ENCODE data around the gene HOXA6. TPM values are rescaled to one million over a fixed set of nuclear protein-coding genes. Genes with fewer than 3 reads are reported as not detected.

Gene HOXA6
- polyA plus RNA-seq, 3 donors, result not detected

DNA sequence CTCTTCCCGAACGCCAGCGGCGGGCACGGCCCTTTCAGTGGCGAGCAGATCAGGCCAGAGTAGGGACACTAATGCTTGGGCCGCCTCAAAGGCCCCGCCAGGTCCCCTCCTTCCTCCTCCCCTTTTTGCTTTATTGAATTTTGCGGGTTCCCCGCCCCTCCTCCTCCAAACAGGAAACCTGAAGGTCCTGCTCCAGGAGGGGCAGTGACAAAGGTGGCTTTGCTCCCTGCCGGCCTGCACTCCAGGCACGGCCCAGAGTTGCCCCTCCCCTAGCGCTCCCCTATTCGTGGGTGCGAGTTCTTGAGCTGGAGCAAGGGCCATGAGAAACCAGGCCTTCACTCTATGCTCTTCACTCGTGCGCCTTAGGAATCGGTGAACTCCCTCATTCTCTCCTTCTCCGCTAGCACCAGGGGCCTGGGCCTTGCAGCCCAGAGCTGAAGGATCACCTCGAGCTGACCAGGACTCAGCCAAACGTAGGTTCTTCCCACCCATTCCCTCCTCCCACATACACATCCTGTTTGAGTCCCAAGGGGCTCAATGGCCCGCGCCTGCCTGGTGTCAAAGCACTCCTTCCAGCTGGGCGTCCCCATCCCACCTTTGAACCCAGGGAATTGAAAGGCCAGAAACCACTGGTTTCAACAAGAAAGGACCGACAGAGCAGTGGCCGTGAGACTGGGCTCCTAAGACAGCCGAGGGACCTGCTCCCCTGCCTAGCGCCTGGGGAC, 619 bp upstream of the HOXA6 start:
- intact Hi-C loops (cut with micrococcal nuclease), result no loop called here
- Mint-ChIP-seq H3K36me3 (peaks cover 12 to 25% of the 10 kb centered on the region in 2 donors), H3K27me3 (ENCODE audit: low read depth in 3 of 3) (peaks cover 86 to 96% (median 94%) of the 10 kb centered on the region in 3 donors), H3K9me3 (peaks cover 11 to 58% (median 39%) of the 10 kb centered on the region in 7 donors), H3K4me3 (peak overlapping the region; percentile 67 to 92), H3K27ac (no peak overlapping the region), H3K4me1 (peaks cover 47% of the 10 kb centered on the region)
- WGBS (ENCODE audit: insufficient coverage), result 10% methylated on average over 25 of the region's 28 CpGs
- Histone ChIP-seq H3K4me3 (replicated peaks in 1 of 3; ENCODE audit: low read depth in 2 of 3, low read length in 3 of 3) (peak overlapping the region in 2 of 3 experiments; percentile 17 to 52), H3K79me2 (ENCODE audit: insufficient read depth, low read length) (no peaks in the 10 kb centered on the region), H3K9ac (ENCODE audit: insufficient read depth, low read length, poor library complexity, severe bottlenecking) (no peak overlapping the region), H2AFZ (ENCODE audit: insufficient read depth, low read depth, low read length, poor library complexity, severe bottlenecking) (peak overlapping the region; percentile 25), H4K20me1 (ENCODE audit: insufficient read depth, low read length) (no peaks in the 10 kb centered on the region), H3K36me3 (replicated peaks in 1 of 2; ENCODE audit: control insufficient read depth in 1 of 2, insufficient read depth in 2 of 2, low read length in 2 of 2) (no peaks in the 10 kb centered on the region), H3K4me1 (ENCODE audit: control insufficient read depth in 1 of 2, insufficient read depth in 2 of 2, low read length in 2 of 2) (peaks cover 43 to 49% of the 10 kb centered on the region in 2 donors), H3K4me2 (replicated peaks; ENCODE audit: extremely low read depth, low read length, poor library complexity, severe bottlenecking) (peak overlapping the region; percentile 50), H3K27ac (ENCODE audit: low read depth in 1 of 2, low read length in 2 of 2) (no peak overlapping the region), H3K27me3 (ENCODE audit: control insufficient read depth in 2 of 2, insufficient read depth in 2 of 2, low read length in 2 of 2) (peaks cover 66 to 93% of the 10 kb centered on the region in 2 donors), H3K9me3 (replicated peaks in 1 of 2; ENCODE audit: control insufficient read depth in 1 of 2, insufficient read depth in 1 of 2, low read length in 2 of 2) (peaks cover 26 to 51% of the 10 kb centered on the region in 2 donors)
- no peak for DNase-seq
- TF ChIP-seq, protein P1, sequence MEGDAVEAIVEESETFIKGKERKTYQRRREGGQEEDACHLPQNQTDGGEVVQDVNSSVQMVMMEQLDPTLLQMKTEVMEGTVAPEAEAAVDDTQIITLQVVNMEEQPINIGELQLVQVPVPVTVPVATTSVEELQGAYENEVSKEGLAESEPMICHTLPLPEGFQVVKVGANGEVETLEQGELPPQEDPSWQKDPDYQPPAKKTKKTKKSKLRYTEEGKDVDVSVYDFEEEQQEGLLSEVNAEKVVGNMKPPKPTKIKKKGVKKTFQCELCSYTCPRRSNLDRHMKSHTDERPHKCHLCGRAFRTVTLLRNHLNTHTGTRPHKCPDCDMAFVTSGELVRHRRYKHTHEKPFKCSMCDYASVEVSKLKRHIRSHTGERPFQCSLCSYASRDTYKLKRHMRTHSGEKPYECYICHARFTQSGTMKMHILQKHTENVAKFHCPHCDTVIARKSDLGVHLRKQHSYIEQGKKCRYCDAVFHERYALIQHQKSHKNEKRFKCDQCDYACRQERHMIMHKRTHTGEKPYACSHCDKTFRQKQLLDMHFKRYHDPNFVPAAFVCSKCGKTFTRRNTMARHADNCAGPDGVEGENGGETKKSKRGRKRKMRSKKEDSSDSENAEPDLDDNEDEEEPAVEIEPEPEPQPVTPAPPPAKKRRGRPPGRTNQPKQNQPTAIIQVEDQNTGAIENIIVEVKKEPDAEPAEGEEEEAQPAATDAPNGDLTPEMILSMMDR (IDR thresholded peaks at IDR 0.05), result no peak

DNA sequence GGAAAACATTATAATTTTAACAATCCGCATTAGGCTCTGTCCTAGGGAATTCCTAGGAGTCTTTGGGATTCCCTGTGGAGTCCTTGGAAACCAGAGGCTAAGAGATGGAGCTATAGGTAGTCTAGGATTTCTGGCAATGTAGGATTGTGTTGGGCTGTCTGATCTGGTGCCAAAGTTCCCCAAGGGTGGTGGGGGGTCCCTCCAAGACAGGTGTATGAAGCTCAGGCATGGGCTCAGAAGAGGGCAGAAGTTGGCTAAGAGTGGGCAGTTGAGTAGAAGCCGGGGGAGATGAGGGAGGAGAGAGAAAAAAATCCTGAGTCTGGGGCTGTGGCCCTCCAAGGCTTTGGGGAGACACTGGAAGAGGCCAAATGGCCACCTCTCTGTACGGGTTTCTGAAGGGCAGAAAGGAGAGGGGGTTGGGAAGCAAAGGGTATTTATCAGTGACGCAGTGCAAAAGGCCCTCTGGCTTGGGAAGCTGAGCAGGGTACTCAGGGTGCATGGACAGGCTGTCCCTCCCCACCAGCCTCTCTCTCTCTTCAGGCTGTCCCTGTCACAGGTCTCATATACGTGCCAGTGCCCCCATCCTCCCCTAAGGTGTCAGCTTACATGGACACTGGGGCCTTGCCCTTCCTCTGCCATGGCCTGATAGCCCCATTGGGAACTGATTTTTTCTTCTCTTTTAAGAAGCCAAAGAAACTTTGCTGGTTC, 929 bp downstream of the HOXA6 start:
- Histone ChIP-seq H3K79me2 (ENCODE audit: insufficient read depth, low read length) (no peaks in the 10 kb centered on the region), H3K9ac (ENCODE audit: insufficient read depth, low read length, poor library complexity, severe bottlenecking) (no peak overlapping the region), H2AFZ (ENCODE audit: insufficient read depth, low read depth, low read length, poor library complexity, severe bottlenecking) (peak overlapping the region; percentile 25), H4K20me1 (ENCODE audit: insufficient read depth, low read length) (no peaks in the 10 kb centered on the region), H3K27me3 (ENCODE audit: control insufficient read depth in 2 of 2, insufficient read depth in 2 of 2, low read length in 2 of 2) (peaks cover 51 to 87% of the 10 kb centered on the region in 2 donors), H3K27ac (ENCODE audit: low read depth in 1 of 2, low read length in 2 of 2) (no peak overlapping the region), H3K4me2 (replicated peaks; ENCODE audit: extremely low read depth, low read length, poor library complexity, severe bottlenecking) (peak overlapping the region; percentile 50), H3K36me3 (replicated peaks in 1 of 2; ENCODE audit: control insufficient read depth in 1 of 2, insufficient read depth in 2 of 2, low read length in 2 of 2) (no peaks in the 10 kb centered on the region), H3K9me3 (replicated peaks in 1 of 2; ENCODE audit: control insufficient read depth in 1 of 2, insufficient read depth in 1 of 2, low read length in 2 of 2) (peaks cover 26 to 36% of the 10 kb centered on the region in 2 donors), H3K4me1 (ENCODE audit: control insufficient read depth in 1 of 2, insufficient read depth in 2 of 2, low read length in 2 of 2) (peaks cover 29 to 35% of the 10 kb centered on the region in 2 donors), H3K4me3 (replicated peaks in 1 of 3; ENCODE audit: low read depth in 2 of 3, low read length in 3 of 3) (peak overlapping the region in 1 of 3 experiments; percentile 52)
- DNase-seq, result no peak
- peak overlapping the region in 1 of 2 donors; percentile 92 for H3K4me3 Mint-ChIP-seq
- 77% methylated on average over 3 of the region's 5 CpGs for WGBS (ENCODE audit: insufficient coverage)
- peaks cover 74 to 91% (median 91%) of the 10 kb centered on the region in 3 donors for H3K27me3 Mint-ChIP-seq (ENCODE audit: low read depth in 3 of 3)
- peaks cover 36% of the 10 kb centered on the region for H3K4me1 Mint-ChIP-seq
- no peak overlapping the region for H3K27ac Mint-ChIP-seq
- intact Hi-C loops (cut with micrococcal nuclease), result no loop called here
- peaks cover 13 to 57% (median 42%) of the 10 kb centered on the region in 7 donors for H3K9me3 Mint-ChIP-seq
- TF ChIP-seq, protein P1 (IDR thresholded peaks at IDR 0.05), result no peak
- H3K36me3 Mint-ChIP-seq, result peaks cover 11 to 23% of the 10 kb centered on the region in 2 donors

Data from CD14-positive monocyte (primary cell).